HS-27A (cell line): Measurements from ENCODE around the gene SLC2A6.

Experiments used
- DNase-seq: peaks from one replicate; pipeline ENCODE4 v3.0.0-alpha.2; 2012; ENCODE audit warnings: low read depth, missing footprints

The SLC2A6 gene

GRCh38 chr9:133477461-133477860, 1.4 kb downstream of the SLC2A6 start:
- no peak for DNase-seq

DNA sequence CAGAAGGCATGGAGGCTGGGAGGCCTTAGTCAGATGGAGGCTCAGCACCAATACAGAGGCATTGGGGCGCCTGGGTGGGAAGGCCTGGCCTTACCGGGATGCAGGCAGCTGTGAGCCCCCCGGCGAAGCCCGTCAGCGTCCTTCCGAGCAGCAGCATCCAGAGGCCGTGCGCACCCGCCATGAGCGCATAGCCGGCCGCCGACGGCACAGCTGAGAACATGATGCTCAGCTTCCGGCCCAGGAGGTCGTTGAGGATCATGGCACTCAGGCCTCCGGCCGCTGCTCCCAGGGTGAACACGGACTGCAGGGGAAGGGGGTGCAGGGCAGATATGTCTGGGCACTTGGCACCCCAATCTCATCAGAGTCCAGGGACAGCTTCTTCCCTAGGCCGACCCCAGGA, 2.0 kb downstream of the SLC2A6 start:
- DNase-seq: no peak

GRCh38 chr9:133476036-133476931, 2.6 kb downstream of the SLC2A6 start:
- DNase-seq: no peak

- DNase-seq: no peak
Measured at GRCh38 chr9:133475292-133476012, 3.4 kb downstream of the SLC2A6 start.

DNA sequence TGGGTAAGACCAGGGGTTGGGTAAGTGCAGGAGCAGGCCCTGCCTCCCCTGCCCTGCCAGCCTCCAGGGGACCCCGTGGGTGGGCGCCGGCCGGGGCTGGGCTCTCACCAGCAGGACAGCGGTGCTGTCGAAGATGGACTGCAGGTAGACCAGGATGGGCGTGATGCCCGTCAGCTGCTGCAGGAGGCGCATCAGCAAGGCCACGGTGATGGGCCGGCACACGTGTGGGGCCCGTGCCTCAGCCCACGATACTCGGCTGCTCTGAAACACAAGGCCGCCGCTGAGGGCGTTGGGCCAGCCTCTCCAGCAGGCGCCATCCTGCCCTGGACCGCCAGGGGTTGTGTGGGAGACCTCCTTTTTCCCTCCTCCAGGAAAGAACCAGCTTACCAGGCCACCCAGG, 4.0 kb downstream of the SLC2A6 start:
- no peak for DNase-seq

DNA sequence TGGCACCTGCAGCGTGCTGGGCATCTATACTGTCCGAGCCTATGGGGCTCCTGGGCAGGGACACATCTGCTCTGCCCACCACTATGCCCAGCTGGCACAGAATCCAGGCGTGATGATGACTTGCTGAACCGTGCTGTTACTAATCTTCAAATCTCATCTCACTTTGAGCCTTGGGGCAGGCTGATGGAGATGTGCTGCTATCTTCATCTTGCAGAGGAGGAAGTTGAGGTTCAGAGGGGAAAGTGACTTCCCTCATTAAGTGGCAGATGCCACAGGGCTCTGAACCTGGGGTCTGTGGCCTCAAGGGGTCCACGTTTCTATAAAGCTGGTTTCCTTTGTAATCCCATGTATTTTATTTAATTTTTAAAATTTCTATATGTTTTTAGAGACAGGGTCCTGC, 4.7 kb downstream of the SLC2A6 start:
- no peak for DNase-seq

- DNase-seq: no peak
Measured at GRCh38 chr9:133473743-133474142, 5.2 kb downstream of the SLC2A6 start.

DNA sequence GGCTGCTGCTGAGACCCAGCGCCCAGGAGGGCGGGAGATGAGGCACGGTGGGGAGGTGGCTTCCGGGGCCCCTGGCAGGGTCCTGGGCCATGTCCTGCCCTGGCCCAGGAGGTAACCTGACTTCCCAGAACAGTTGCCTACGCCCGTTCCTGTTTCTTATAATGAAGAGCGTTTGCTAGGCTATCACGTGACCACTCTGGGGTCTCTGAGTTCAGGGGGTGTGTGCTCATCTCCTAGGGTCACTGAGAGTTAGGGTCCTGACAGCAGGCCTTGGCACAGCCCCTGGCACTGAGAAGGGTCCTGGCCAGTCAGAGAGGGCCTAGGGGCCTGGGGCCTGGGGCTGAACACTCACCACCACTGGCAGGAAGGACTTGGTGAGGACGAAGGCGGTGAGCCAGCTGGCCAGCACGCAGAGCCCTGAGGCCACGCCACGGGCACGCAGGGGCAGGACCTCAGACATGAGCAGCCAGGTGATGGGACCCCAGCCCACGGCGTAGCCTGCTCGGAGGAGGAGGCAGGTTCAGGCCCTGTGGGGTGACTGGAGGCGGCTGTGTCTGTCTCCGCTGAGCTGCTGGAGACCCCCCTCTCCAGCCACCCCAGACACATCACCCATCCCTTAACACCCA, 6.0 kb downstream of the SLC2A6 start:
- no peak for DNase-seq

DNA sequence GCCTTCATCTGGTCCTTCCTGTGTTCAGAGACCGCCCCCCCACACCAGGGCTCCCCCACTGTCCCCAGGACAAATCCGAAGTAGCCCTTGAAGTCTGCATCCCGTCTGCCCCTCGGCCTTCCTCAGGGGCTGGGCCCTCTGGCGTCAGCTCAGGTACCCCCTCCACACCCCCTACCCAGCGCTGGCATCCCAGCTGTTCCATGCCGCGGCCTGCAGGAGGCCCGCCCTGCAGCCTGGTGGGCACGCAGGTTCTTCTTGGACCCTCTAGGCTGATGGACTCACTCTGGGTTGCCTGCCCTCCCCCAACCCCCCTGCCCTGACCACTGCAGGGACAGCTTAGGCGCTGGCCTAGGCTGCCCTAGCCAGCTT, 6.6 kb downstream of the SLC2A6 start:
- DNase-seq: no peak

- DNase-seq: no peak
Measured at GRCh38 chr9:133471551-133472276, 7.2 kb downstream of the SLC2A6 start.

- DNase-seq: no peak
Measured at GRCh38 chr9:133470988-133471387, 7.9 kb downstream of the SLC2A6 start.

GRCh38 chr9:133470427-133470924, 8.4 kb downstream of the SLC2A6 start:
- DNase-seq: no peak

DNA sequence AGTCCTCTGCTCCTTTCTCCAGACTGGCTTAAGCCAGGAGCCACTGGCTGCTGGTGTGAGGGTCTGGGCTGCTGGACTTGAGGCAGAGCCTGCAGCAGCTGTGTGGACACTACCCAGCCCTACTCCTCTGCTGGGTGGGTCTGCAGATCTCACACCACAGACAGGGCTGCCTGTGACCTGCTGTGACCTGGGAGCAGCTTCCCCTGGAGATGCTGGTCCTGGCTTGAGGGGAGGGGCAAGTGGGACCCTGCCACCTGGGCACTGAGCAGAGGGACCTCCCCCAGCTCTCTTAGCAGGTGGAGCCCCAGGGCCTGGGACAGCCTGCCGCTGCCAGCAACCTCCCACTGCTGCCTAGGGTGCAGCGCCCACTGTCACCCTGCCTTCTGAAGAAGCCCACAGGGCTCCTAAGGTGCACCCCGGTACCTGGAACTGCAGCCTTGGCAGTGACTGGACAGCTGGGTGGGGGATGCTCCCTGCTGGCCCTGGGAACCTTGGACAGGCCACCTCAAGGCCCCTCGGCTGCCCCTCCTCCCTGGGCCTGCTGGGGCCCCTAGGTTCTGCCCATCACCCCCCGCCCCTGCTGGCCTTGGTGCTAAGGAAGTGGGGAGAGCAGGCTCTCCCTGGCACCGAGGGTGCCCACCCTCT, 10.0 kb downstream of the SLC2A6 start:
- no peak for DNase-seq

DNA sequence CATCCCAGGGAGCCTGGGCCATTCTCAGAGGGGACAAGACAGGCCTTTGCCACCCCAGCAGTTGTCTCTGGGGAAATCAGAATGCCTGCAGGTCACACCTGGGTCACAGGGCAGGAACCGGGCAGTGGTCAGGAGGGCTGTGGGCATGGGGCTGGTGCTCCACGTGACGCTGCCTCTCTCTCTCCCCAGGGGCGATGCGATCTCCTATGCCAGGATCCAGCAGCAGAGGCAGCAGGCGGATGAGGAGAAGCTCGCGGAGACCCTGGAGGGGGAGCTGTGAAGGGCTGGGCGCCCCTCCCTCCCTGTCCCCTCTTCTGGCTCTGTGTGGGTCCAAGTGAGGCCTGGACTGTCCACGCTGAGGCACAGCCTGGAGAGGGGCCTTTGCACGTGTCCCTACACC, 10.5 kb downstream of the SLC2A6 start:
- no peak for DNase-seq

DNA sequence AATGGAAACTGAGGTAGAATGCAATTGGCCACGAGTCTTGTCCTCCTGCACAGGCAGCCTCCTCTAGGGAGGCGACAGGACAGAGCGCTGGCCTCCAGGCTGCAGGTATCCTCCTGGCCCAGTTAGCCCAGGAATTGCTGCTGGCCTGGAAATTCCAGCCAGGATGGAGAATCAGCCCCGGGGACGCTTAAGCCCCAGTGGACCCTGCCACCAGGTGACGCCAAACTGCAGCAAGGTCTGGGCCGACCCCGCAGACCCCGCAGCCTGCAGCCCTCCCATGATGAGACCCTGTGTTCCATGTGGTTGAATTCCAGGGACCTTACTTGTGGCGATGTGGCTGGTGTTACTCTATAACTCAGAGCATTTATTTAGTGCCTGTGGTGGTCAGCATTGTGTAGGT, 11.8 kb downstream of the SLC2A6 start:
- DNase-seq: no peak

DNA sequence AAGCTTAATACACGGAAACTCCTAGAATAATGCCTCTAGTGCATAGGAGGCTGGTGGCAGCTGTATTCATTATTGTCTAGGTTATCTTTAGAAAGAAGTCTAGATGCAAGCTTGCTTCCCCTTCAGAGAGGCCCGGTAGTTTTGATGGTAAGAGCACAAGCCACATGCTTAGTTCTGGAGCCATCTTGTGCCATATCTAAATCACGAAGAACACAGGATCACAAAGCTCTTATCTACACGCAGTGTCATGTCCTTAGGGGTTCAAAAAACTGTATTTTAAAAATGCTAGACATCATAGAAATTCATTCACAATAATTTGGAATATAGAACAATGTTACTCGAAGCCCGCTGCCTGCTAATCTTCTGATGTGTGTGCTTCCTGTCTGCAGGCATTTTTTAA, 12.9 kb downstream of the SLC2A6 start:
- DNase-seq: no peak

GRCh38 chr9:133464638-133465037, 14.3 kb downstream of the SLC2A6 start:
- no peak for DNase-seq

DNA sequence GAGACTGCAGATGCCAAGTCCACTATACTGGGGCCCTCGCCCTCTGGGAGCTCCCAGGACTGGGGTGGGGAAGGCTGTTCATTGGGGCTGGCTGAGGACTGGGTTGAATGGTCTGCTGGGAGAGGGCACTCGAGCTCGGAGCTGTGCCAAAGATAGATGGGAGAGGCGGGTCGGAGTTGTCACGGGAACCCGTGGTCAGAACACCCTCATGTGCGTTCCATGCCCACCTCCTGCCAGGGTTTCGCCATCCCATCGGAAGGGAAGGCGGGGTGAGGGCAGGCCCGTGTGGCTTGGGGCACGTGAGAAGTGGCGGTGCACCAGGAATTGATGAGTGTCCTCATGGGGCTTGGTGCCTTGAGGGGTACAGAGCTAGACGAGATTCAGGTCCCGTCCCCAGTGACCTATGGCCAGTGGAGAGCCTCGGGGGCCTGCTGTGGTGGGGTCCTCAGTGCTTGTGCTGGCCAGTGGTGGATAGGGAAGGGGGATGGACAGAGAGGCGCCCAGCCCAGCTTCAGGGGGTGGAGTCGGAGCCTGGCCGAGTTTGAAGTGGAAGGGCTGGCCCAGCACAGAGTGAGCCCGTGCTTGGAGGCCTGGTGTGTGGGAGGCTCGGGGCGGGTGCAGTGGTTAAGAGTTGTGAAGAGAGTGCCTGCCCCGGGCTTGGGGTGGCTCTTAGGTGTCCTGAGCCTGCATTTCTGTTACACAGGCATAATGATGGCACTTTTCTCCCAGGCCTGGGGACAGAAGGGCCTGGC, 14.9 kb downstream of the SLC2A6 start:
- no peak for DNase-seq

DNA sequence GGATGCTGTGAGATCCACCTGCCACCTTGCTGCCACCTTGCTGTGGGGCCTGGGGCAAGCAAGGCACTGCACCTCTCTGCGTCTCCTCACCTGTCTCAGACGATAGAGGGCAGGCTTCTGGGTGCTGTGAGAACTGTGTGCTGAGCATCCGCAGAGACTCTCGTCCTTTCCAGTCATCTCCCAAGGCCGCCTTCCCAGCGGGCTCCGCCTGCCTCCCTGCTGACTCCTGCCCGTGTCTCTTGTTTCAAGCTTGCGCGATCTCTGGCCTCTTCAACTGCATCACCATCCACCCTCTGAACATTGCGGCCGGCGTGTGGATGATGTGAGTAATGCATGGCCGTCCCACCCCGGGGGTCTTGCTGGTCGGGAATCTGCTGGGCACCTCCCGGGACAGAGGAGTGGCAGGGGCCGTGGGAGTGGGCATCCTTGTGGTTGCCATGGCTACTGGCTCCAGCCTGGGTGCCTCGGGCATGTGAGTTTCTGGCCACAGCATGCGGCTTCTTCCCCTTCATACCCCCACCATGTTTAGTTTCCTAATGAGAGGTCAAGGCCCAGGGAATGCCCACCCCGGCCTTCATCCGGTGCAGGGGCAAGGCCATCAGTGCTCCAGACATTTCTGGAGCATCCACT, 15.6 kb downstream of the SLC2A6 start:
- no peak for DNase-seq

GRCh38 chr9:133461975-133462374, 16.9 kb downstream of the SLC2A6 start:
- DNase-seq: no peak
